Keratinocyte (primary cell): ENCODE measurements around the gene DNAJB13. TPM values are rescaled to one million over a fixed set of nuclear protein-coding genes. Genes with fewer than 3 reads are reported as not detected.

Source experiments
- DNase-seq: peaks from one replicate; pipeline ENCODE4 v3.0.0-alpha.2; 2011; ENCODE audit warnings: low read depth, missing footprints, low spot score
- FAIRE-seq: peaks from 2 replicates; lab custom pipeline; 2011; peaks lifted over from hg19 to GRCh38; lab: Jason Lieb, UNC
- H2AFZ ChIP-seq: 2 replicates; pipeline ENCODE4 v1.6.0; 2012; ENCODE audit warnings: low read length, control low read depth, inconsistent platforms; ENCODE audit not compliant: control insufficient read depth
- H3K27ac ChIP-seq: 2 replicates; pipeline ENCODE4 v1.5.1; 2011; ENCODE audit warnings: low read length; ENCODE audit not compliant: control insufficient read depth, insufficient read depth
- H3K27me3 ChIP-seq: 3 replicates; pipeline ENCODE4 v1.6.0; 2011; ENCODE audit warnings: low read length; ENCODE audit not compliant: control insufficient read depth, insufficient read depth; ENCODE audit errors: extremely low read depth
- H3K36me3 ChIP-seq, 2 experiments: 2 replicates in 1 of 2; 3 replicates in 1 of 2; pipeline ENCODE4 v1.5.1; 2011; ENCODE audit warnings: low read length in 2 of 2, mild to moderate bottlenecking in 1 of 2; ENCODE audit not compliant: control insufficient read depth in 2 of 2, insufficient read depth in 2 of 2; ENCODE audit errors: extremely low read depth in 1 of 2
- H3K4me1 ChIP-seq: 3 replicates; pipeline ENCODE4 v1.5.1; 2011; ENCODE audit warnings: low read length; ENCODE audit not compliant: control insufficient read depth, insufficient read depth; ENCODE audit errors: extremely low read depth
- H3K4me2 ChIP-seq: 3 replicates; pipeline ENCODE4 v1.6.0; 2011; ENCODE audit warnings: low read depth, low read length; ENCODE audit not compliant: control insufficient read depth, insufficient read depth; ENCODE audit errors: extremely low read depth
- H3K4me3 ChIP-seq, 3 experiments: fragments of 200-600 bp in 1 of 3; sonication (generic) in 1 of 3; 2 replicates in 2 of 3; 3 replicates in 1 of 3; pipeline ENCODE4 v1.5.1; 2011 to 2016; ENCODE audit warnings: low read length in 3 of 3, mild to moderate bottlenecking in 3 of 3, control low read depth in 2 of 3, inconsistent platforms in 1 of 3, low read depth in 1 of 3, mixed read lengths in 1 of 3, mixed run types in 1 of 3, moderate library complexity in 1 of 3; ENCODE audit not compliant: control insufficient read depth in 2 of 3, insufficient read depth in 2 of 3; ENCODE audit errors: extremely low read depth in 1 of 3
- H3K79me2 ChIP-seq: 2 replicates; pipeline ENCODE4 v1.6.0; 2012; ENCODE audit warnings: low read length; ENCODE audit not compliant: control insufficient read depth, insufficient read depth
- H3K9ac ChIP-seq: 3 replicates; pipeline ENCODE4 v1.6.0; 2011; ENCODE audit warnings: low read length; ENCODE audit not compliant: control insufficient read depth, insufficient read depth; ENCODE audit errors: extremely low read depth
- H3K9me1 ChIP-seq: 3 replicates; pipeline ENCODE4 v1.6.0; 2011; ENCODE audit warnings: low read length; ENCODE audit not compliant: control insufficient read depth, insufficient read depth; ENCODE audit errors: extremely low read depth
- H3K9me3 ChIP-seq: 2 replicates; pipeline ENCODE4 v1.5.1; 2012; ENCODE audit warnings: low read depth, low read length; ENCODE audit not compliant: control insufficient read depth
- H4K20me1 ChIP-seq: 3 replicates; pipeline ENCODE4 v1.6.0; 2011; ENCODE audit warnings: low read length; ENCODE audit not compliant: control insufficient read depth, insufficient read depth; ENCODE audit errors: extremely low read depth
- EZH2 ChIP-seq: IDR thresholded peaks from one replicate; pipeline ENCODE4 v1.6.1; 2012; ENCODE audit warnings: inconsistent platforms, mild to moderate bottlenecking, low read length, moderate library complexity
- dilution Hi-C: fragments of 300-500 bp; cut with MboI; formaldehyde crosslinking; loops from one replicate; pipeline ENCODE4 v1.7.0; 2020; ENCODE audit warnings: low sequenced_read_pairs; ENCODE audit not compliant: extremely low pct_ligation_motif_present
- polyA plus RNA-seq, 5 experiments: library from polyadenylated mRNA; depleted of rRNA in 3 of 5; stranded (reverse) in 3 of 5; stranded (forward) in 1 of 5; unstranded in 1 of 5; fragments of >200 nt; gene quantifications; 1 replicate in 1 of 5; 2 replicates in 3 of 5; 3 replicates in 1 of 5; pipeline versions ENCODE4 v1.2.1 to v1.2.3, GENCODE V29; 2011 to 2012; ENCODE audit warnings: missing spikeins in 2 of 5, low read depth in 1 of 5, low replicate concordance in 1 of 5
- TF ChIP-seq, protein P1 (sequence below), 3 experiments: IDR thresholded peaks in 1 of 3; conservative IDR thresholded peaks in 1 of 3; optimal IDR thresholded peaks in 1 of 3; 2 replicates in 2 of 3; 3 replicates in 1 of 3; pipeline versions ENCODE3 to v1.5.1; 2011; ENCODE audit warnings: low read length in 3 of 3, mild to moderate bottlenecking in 3 of 3, moderate library complexity in 2 of 3, control low read depth in 1 of 3, inconsistent platforms in 1 of 3; ENCODE audit not compliant: insufficient read depth in 2 of 3; ENCODE audit errors: extremely low read depth in 1 of 3

The DNAJB13 gene
- polyA plus RNA-seq, 1 donor (not counting 4 experiments of a cell fraction or from before 2014, with no cell fraction given), result 0.09 TPM

GRCh38 chr11:73929388-73929787 lies 21.4 kb upstream of the DNAJB13 start:
- no peak for FAIRE-seq
- dilution Hi-C loops, result no loop called here

DNA sequence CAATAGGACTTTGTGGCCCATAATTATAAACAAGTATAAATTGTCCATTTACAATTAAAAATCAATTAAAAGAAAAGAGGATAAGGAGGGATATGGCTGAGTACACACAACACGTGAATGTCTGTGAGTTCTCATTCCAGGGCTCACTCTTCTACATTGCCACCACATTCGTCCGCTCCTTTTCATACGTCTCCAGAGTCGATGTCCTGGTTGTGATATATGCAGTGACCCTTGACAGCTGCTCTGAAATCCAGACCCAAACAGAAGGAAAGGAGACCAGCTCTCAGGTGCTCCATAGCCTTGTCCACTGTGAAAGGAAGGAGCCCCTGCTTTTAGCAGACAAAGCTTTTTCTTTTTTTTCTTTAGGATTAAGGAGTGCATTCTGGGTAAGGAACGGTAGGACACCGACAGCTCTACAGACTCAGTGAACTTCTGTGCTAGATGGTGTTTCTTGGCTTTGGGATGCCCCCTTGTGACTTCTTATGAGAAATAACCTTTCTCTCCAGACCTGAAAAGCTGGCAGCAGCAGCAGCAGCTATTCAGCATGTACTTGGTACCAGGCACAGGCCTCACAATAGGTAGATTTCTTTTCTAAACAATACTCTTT lies 19.7 kb upstream of the DNAJB13 start:
- H3K9me1 ChIP-seq, result no peaks in the 10 kb centered on the region
- H3K9ac ChIP-seq, result no peak overlapping the region
- H3K36me3 ChIP-seq, result peaks cover 7 to 17% of the 10 kb centered on the region in 2 experiments
- no peaks in the 10 kb centered on the region for H4K20me1 ChIP-seq
- no peak overlapping the region for H3K4me2 ChIP-seq
- no peak overlapping the region for H3K27ac ChIP-seq
- no peak overlapping the region for H3K4me3 ChIP-seq
- TF ChIP-seq EZH2, result no peak
- TF ChIP-seq, protein P1, sequence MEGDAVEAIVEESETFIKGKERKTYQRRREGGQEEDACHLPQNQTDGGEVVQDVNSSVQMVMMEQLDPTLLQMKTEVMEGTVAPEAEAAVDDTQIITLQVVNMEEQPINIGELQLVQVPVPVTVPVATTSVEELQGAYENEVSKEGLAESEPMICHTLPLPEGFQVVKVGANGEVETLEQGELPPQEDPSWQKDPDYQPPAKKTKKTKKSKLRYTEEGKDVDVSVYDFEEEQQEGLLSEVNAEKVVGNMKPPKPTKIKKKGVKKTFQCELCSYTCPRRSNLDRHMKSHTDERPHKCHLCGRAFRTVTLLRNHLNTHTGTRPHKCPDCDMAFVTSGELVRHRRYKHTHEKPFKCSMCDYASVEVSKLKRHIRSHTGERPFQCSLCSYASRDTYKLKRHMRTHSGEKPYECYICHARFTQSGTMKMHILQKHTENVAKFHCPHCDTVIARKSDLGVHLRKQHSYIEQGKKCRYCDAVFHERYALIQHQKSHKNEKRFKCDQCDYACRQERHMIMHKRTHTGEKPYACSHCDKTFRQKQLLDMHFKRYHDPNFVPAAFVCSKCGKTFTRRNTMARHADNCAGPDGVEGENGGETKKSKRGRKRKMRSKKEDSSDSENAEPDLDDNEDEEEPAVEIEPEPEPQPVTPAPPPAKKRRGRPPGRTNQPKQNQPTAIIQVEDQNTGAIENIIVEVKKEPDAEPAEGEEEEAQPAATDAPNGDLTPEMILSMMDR (optimal IDR thresholded peaks at IDR 0.05 in 1 of 3, IDR thresholded peaks at IDR 0.05 in 1 of 3, conservative IDR thresholded peaks at IDR 0.05 in 1 of 3; ENCODE audit: extremely low read depth in 1 of 3, insufficient read depth in 2 of 3, low read length in 3 of 3), result peak; percentile 31 to 47 (median 36)
- FAIRE-seq (no peak), DNase-seq (no peak)
- H3K9me3 ChIP-seq, result no peaks in the 10 kb centered on the region
- no peaks in the 10 kb centered on the region for H3K79me2 ChIP-seq
- no peak overlapping the region for H2AFZ ChIP-seq
- dilution Hi-C loops, result no loop called here
- no peaks in the 10 kb centered on the region for H3K27me3 ChIP-seq
- no peaks in the 10 kb centered on the region for H3K4me1 ChIP-seq

More at GRCh38 chr11:73929388-73929787, 21.4 kb upstream of the DNAJB13 start:
- Histone ChIP-seq H3K79me2 (no peaks in the 10 kb centered on the region), H2AFZ (no peak overlapping the region), H3K4me3 (no peak overlapping the region), H4K20me1 (no peaks in the 10 kb centered on the region), H3K4me1 (no peaks in the 10 kb centered on the region), H3K9ac (no peak overlapping the region), H3K9me3 (no peaks in the 10 kb centered on the region), H3K4me2 (no peak overlapping the region), H3K27me3 (no peaks in the 10 kb centered on the region), H3K9me1 (no peaks in the 10 kb centered on the region), H3K36me3 (peaks cover 7 to 17% of the 10 kb centered on the region in 2 experiments), H3K27ac (no peak overlapping the region)
- TF ChIP-seq, protein P1 (optimal IDR thresholded peaks at IDR 0.05 in 1 of 3, IDR thresholded peaks at IDR 0.05 in 1 of 3, conservative IDR thresholded peaks at IDR 0.05 in 1 of 3; ENCODE audit: extremely low read depth in 1 of 3, insufficient read depth in 2 of 3, low read length in 3 of 3), result no peak
- no peak for DNase-seq
